Ovary (tissue), 9 donors: Measurements from ENCODE around the gene POP4. TPM values are rescaled to one million over a fixed set of nuclear protein-coding genes. Genes with fewer than 3 reads are reported as not detected.

Source experiments
- DNase-seq, 5 donors: peaks; one replicate each; pipeline ENCODE4 v3.0.0-alpha.2; 2019 to 2020
- H3K27ac ChIP-seq, 2 donors: fragments of 200-600 bp; one replicate each; pipeline versions ENCODE4 v1.5.1 to v1.8.0; 2019 to 2022
- H3K27me3 ChIP-seq: fragments of 200-600 bp; one replicate; pipeline ENCODE4 v1.8.0; 2022
- H3K36me3 ChIP-seq: fragments of 200-600 bp; sonication (generic); one replicate; pipeline ENCODE4 v1.5.1; 2019
- H3K4me1 ChIP-seq: one replicate; pipeline ENCODE4 v1.8.1; 2013; ENCODE audit warnings: mild to moderate bottlenecking, moderate library complexity; ENCODE audit not compliant: insufficient read depth
- H3K4me3 ChIP-seq: fragments of 200-600 bp; sonication (generic); one replicate; pipeline ENCODE4 v1.5.1; 2017
- H3K9me3 ChIP-seq, 2 donors: fragments of 200-600 bp in 1 of 2; sonication (generic) in 1 of 2; one replicate each; pipeline versions ENCODE4 v1.5.1 to v1.8.1; 2013 to 2019; ENCODE audit warnings: mild to moderate bottlenecking in 1 of 2, moderate library complexity in 1 of 2
- CTCF ChIP-seq, 3 donors: fragments of 450-650 bp in 2 of 3; fragments of 200-600 bp in 1 of 3; IDR thresholded peaks; one replicate each; pipeline versions ENCODE4 v1.5.1 to v1.8.0; 2016 to 2022; ENCODE audit warnings: antibody characterized with exemption in 3 of 3, mild to moderate bottlenecking in 1 of 3
- EP300 ChIP-seq: sonication (generic); formaldehyde crosslinking; IDR thresholded peaks from one replicate; pipeline ENCODE4 v1.6.1; 2017; ENCODE audit warnings: antibody characterized with exemption
- POLR2A ChIP-seq: fragments of 450-650 bp; IDR thresholded peaks from one replicate; pipeline ENCODE4 v1.6.1; 2017; ENCODE audit warnings: antibody characterized with exemption, mild to moderate bottlenecking, moderate library complexity
- WGBS, 3 donors: extraction: QIAGEN DNeasy Blood & Tissue Kit in 1 of 3; methylation state at CpG; one replicate each; pipeline versions ENCODE4 v1.1.5 to v1.1.7; 2013 to 2017; 5-methylcytosine and 5-hydroxymethylcytosine counted together
- intact Hi-C, 4 donors: fragments of 100-400 bp; cut with DNase I; formaldehyde crosslinking; loops; one replicate each; pipeline versions ENCODE4 v1.11.0 to v1.15.1; 2022 to 2023
- polyA plus RNA-seq, 2 donors: library from polyadenylated mRNA; stranded (reverse); fragments of 200-250 nt in 1 of 2; fragments of 350-450 nt in 1 of 2; fragmentation: Illumina TruSeq in 1 of 2; extraction: RNeasy Lipid Tissue Mini Kit (QIAGEN cat#74804) in 1 of 2; gene quantifications; one replicate each; pipeline ENCODE4 v1.2.3, GENCODE V29; 2013 to 2014
- total RNA-seq, 7 donors: library from RNA; depleted of rRNA in 2 of 7; stranded (reverse); fragments of >200 nt in 2 of 7; fragmentation: NEBNext Ultra II Directional in 3 of 7; extraction: Animal tissue kit (Norgen Biotek cat#: 25700) in 3 of 7; gene quantifications; one replicate each; pipeline versions ENCODE4 v1.1.0 to v1.2.4, GENCODE V29; 2016 to 2023
- donor health status: DM: no; HTN: no; CAD: no; lungs with moderate emphysema.
- donor health status: DM: no; HTN: no; CAD: no.
- donor health status: Bipolar disorder and iron deficiency.
- donor health status: DM: yes; HTN: yes; CAD: no.
- donor health status: DM: no; HTN: no; CAD: no.
- donor health status: DM: yes; HTN: yes; CAD: no.

POP4 gene
- total and polyA plus RNA-seq, 9 donors: 32.9 to 92.9 (median 38.9) TPM

DNA sequence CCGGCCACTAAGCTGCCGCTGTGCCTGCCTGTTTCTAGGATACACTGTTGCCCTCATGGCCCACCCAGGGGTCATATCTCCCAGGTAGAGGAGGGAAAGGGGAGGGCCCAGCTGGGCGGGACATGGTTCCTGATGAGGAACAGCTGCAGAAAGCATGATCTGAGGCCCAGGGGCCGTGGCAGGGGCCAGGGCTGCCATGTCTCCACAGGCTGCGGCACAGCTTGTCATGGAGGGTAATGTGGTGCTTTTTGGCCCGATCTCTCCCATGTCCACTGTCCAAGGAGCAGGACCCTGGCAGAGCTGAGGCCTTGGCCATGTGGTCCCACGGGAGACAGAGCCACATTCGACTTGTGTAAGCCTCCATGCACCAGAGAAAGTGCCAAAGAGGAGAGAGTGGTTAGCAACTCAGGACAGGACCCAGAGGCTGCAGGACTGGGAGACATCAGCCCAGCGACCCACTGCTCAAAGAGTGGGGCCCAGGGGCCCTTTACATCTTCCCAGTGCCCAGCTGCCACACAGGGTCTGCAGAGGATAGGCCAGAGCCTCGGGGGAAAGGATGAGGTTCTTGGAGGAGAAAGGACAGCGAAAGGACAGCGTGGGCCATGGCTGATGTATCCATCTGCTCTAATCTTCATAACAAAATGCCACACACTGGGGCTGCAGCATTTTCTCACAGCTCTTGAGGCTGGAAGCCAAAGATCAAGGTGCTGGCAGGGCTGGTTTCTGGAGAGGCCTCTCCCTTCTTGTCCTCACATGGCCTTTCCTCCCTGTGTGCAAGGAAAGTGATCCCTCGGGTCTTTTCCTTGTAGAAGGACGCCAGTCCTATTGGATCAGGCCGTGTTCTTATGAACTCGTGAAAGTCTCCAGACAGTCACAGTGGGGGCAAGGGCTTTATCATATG lies 11.5 kb downstream of the POP4 start:
- Histone ChIP-seq H3K4me1 (no peaks in the 10 kb centered on the region), H3K27ac (no peak overlapping the region), H3K9me3 (no peaks in the 10 kb centered on the region), H3K27me3 (no peaks in the 10 kb centered on the region), H3K4me3 (no peak overlapping the region), H3K36me3 (no peaks in the 10 kb centered on the region)
- intact Hi-C loops: loop anchor here in 2 of 4 donors (10.0 kb wide), 2 partner anchors 47 to 257 kb away; partner anchors contain the start of gene PLEKHF1 (in 1 of the 2)
- DNase-seq: no peak
- 72 to 77% (median 74%) methylated on average over 16 of the region's 16 CpGs for WGBS, 3 donors
- TF ChIP-seq EP300 (no peak), POLR2A (no peak), CTCF (IDR thresholded peaks at IDR 0.05) (no peak)

DNA sequence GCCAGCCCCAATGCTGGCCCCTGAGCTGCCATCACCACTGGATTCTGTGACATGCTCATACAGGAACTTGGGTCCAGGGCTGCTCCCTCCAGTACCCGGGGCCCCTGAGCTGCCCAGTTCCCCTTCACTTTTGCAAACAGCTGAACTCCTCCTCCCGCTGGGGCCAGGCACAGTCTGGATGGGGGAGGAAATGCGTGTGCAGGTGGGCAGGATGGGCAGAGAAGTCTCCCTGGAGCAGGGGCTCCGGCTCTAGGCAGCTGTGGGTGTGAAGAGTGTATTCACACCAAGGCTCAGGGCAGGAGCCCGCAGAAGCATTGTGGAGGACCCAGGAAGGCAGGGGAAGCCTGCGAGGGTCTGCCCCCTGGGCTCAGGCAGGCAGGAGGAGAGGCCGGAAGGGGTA lies 12.4 kb downstream of the POP4 start:
- H3K9me3 ChIP-seq: no peaks in the 10 kb centered on the region
- H3K27ac ChIP-seq: no peak overlapping the region
- DNase-seq: no peak
- no peaks in the 10 kb centered on the region for H3K4me1 ChIP-seq
- WGBS, 3 donors: 69 to 76% (median 72%) methylated on average over 7 of the region's 7 CpGs
- intact Hi-C loops: loop anchor here in 2 of 4 donors (10.0 kb wide), 2 partner anchors 46 to 256 kb away; partner anchors contain the start of gene PLEKHF1 (in 1 of the 2)
- H3K36me3 ChIP-seq: no peaks in the 10 kb centered on the region
- no peak overlapping the region for H3K4me3 ChIP-seq
- no peaks in the 10 kb centered on the region for H3K27me3 ChIP-seq
- TF ChIP-seq POLR2A (no peak), EP300 (no peak), CTCF (IDR thresholded peaks at IDR 0.05) (no peak)

DNA sequence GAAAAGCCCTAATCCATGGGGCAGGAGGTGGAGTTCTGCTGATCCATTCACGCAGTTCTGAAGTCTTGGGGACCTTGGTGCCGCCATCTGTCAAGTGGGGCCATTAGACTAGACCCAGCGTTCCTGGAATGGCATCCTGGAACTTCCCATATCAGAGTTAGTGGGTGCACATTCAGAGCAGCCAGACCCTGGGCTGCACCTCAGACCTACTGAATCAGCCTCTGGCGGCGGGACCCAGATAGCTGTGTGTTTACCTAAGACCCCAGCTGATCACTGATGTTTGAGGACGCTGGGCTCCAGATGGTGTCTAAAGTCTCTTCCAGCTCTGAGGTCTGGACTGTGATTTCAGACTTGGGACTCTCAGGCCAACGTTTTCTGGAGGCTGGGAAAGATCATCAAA lies 12.8 kb downstream of the POP4 start:
- no peak for DNase-seq
- intact Hi-C loops: loop anchor here in 2 of 4 donors (10.0 kb wide), 2 partner anchors 46 to 256 kb away; partner anchors contain the start of gene PLEKHF1 (in 1 of the 2)
- Histone ChIP-seq H3K27ac (no peak overlapping the region), H3K4me3 (no peak overlapping the region), H3K36me3 (no peaks in the 10 kb centered on the region), H3K27me3 (no peaks in the 10 kb centered on the region), H3K4me1 (no peaks in the 10 kb centered on the region), H3K9me3 (no peaks in the 10 kb centered on the region)
- 36 to 45% (median 39%) methylated on average over 7 of the region's 7 CpGs for whole genome bisulfite sequencing, 3 donors
- TF ChIP-seq EP300 (no peak), POLR2A (no peak), CTCF (IDR thresholded peaks at IDR 0.05) (no peak)

DNA sequence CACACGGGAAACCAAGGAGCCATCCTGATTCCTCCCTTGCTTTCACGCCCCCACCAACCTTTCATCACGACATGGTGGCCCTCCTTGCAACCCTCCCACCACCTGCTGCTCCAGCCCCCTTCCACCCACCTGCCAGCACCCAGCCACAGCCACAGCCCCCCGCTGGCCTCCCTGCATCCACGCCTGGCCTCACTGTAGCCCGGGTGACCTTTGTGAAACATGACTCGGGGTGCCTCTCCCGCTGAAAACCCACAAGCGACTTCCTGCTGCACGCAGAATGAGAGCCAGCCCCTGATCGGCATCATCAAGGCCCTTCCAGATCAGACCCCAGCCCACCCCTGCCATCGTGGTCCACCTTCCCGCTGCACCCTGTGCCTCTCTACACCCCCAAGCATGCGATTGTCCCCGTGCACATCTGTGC lies 14.9 kb downstream of the POP4 start:
- no peaks in the 10 kb centered on the region for H3K36me3 ChIP-seq
- no peaks in the 10 kb centered on the region for H3K9me3 ChIP-seq
- H3K27ac ChIP-seq: no peak overlapping the region
- 48 to 62% (median 59%) methylated on average over 15 of the region's 15 CpGs for WGBS, 3 donors
- no peak for DNase-seq
- TF ChIP-seq CTCF (IDR thresholded peaks at IDR 0.05) (no peak), POLR2A (no peak), EP300 (no peak)
- H3K4me1 ChIP-seq: no peaks in the 10 kb centered on the region
- intact Hi-C loops: no loop called here
- H3K27me3 ChIP-seq: no peaks in the 10 kb centered on the region
- no peak overlapping the region for H3K4me3 ChIP-seq
